ENCODE results near the gene MRPL1. TPM values are rescaled to one million over a fixed set of nuclear protein-coding genes. Genes with fewer than 3 reads are reported as not detected.

Gene MRPL1
- 10 to 100 TPM; 33.6 to 35.8 TPM for total RNA-seq

DNA sequence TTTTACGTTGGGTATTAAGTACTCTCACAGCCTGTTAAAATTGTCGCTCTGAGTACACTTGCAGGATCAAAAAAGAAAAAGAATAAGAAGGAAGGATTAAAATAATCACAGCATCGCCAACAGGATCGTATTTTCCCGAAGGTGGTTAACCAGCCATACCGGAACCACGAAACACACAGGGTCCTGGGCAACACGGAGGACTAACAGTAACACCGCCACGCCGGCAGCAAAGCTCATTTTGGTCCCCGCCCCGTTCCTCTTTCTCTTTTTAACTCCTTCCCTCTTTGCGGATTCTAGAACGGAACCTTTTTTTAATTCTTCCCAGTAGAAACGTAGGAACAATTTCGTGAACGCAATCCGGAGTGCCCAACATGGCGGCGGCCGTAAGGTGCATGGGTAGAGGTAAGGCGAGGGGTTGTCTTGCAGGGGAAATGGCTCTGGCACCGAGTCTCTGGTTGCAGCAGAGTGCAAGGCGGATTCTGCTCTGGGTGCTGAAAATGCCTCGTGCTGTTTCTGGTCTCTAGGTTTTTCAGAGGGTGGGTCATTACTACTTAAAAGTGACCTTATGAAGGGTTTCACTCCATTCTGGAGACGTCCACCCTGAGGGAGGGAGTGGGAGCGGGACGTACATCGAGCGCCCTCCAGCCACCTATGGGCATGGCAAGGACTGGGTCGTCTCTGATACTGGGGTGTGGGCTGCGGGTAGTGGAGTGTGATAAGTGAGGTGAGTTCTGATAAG lies at the start of gene MRPL1:
MRPL1 (plus strand) TSS at position 353 of the 739 bp plus-strand sequence; CDS start at position 372, 19 bp downstream.
- peak; percentile 91 for DNase-seq
- ChIA-PET CTCF (interaction anchor here (0.6 to 3.5 kb wide), 14 partner anchors 8 to 264 kb away, joined by 3 to 14 read pairs (median 4); no protein-coding TSS in a partner anchor), POLR2A (interaction anchor here (0.6 to 2.0 kb wide), 8 partner anchors 9 to 276 kb away, joined by 3 to 19 read pairs (median 5); no protein-coding TSS in a partner anchor)
- peak within 1 kb of the TSS; percentile 98 for H3K27ac Mint-ChIP-seq
- peaks cover 60% of the 10 kb centered on the region for H3K4me1 Mint-ChIP-seq
- peak within 1 kb of the TSS; percentile 97 for H3K4me3 Mint-ChIP-seq
- no peaks in the 10 kb centered on the region for H3K9me3 Mint-ChIP-seq
- H3K36me3 Mint-ChIP-seq (ENCODE audit: low read depth), result peaks cover 20% of the 10 kb centered on the region
- H3K27me3 Mint-ChIP-seq, result peaks cover 2% of the 10 kb centered on the region

DNA sequence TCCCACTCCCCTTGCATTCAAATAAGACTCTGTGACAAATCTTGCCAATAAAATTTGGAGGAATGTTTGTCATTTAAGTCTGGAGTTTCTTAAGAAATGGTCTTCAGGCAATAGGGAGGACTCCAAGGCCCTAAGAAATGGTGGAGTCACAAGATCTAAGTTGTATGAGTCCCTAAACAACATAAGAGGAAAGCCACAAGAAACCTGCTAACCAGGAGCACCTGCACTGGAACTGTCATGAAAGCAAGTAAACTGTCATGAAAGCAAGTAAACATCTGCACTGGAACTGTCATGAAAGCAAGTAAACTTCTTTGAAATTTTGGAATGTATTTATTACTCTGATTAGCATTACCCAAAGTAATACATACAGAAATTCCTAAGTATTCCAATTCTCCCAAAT lies 47.0 kb upstream of the MRPL1 start:
- CTCF ChIA-PET, result no interaction called here
- Mint-ChIP-seq H3K4me1 (peaks cover 54% of the 10 kb centered on the region), H3K36me3 (ENCODE audit: low read depth) (peaks cover 48% of the 10 kb centered on the region), H3K27ac (peak overlapping the region; percentile 43), H3K4me3 (peak overlapping the region; percentile 37), H3K27me3 (no peaks in the 10 kb centered on the region), H3K9me3 (peaks cover 1% of the 10 kb centered on the region)
- DNase-seq, result peak; percentile 40
- POLR2A ChIA-PET, result no interaction called here

DNA sequence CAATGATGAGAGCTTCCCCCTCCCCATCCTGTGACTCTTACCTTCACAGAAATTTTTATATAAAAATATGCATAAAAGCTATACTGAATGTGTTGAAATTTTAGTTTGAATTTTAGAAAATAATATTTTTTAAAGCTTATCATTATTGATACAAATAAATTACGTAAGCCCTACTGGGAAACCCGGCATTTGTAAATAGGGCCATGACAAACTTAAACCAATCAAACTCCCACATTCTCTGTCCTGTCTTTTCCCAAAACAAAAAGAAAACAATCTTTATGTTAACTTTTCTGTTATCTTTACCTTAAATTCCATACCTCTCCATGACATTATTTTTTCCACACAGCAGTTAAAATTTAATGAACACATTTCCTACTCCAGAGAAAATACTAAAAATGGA lies 46.1 kb upstream of the MRPL1 start:
- DNase-seq, result no peak
- ChIA-PET POLR2A (interaction anchor here (1.0 kb wide), 1 partner anchor 45 kb away, joined by 3 read pairs; no protein-coding TSS in a partner anchor), CTCF (no interaction called here)
- H3K36me3 Mint-ChIP-seq (ENCODE audit: low read depth), result peaks cover 39% of the 10 kb centered on the region
- peaks cover 52% of the 10 kb centered on the region for H3K4me1 Mint-ChIP-seq
- no peak overlapping the region for H3K27ac Mint-ChIP-seq
- no peaks in the 10 kb centered on the region for H3K27me3 Mint-ChIP-seq
- H3K4me3 Mint-ChIP-seq, result peak overlapping the region; percentile 59
- H3K9me3 Mint-ChIP-seq, result peaks cover 1% of the 10 kb centered on the region

DNA sequence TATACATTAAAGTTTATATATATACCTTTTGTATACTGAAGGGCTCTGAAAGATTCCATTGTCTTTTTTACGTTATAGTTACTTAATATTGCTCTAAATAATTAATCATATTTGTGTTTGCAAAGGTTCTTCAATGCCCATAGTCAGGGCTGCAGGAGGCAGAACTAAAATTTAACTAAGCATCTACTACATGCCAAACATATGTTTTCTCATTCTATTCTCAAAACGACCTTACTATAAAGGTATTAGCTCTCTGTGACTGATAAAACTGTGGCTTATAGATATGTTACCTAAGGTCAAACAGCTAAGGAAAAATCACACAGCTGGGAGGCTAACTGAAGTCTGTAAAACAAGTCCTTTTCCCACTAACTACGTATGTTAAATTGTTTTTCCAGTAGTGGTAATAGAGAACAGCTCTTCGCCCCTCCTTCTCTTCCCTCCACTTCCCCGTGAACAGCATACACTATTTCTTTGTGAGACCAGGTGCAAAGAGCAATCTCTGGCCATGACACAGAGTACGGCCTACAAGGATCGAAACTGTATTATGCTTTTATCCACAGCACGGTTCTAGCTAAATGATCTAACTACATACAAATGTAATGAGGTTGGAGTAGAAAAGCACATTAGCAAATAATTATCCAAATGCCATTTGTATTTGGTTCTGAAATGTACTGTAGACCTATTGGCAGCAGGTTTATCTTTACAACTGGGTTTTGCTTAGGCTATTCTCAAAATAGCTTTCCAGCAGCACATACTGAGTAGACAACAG lies 45.1 kb upstream of the MRPL1 start:
- Mint-ChIP-seq H3K9me3 (peaks cover 1% of the 10 kb centered on the region), H3K4me1 (peaks cover 55% of the 10 kb centered on the region), H3K27me3 (no peaks in the 10 kb centered on the region), H3K4me3 (peak overlapping the region; percentile 96), H3K27ac (peak overlapping the region; percentile 96), H3K36me3 (ENCODE audit: low read depth) (peaks cover 36% of the 10 kb centered on the region)
- peak; percentile 18 for DNase-seq
- ChIA-PET POLR2A (interaction anchor here (0.5 to 1.8 kb wide), 4 partner anchors 16 to 45 kb away, joined by 3 to 11 read pairs (median 5); partner anchors contain the start of gene MRPL1), CTCF (interaction anchor here (0.8 to 2.3 kb wide), 10 partner anchors 8 to 112 kb away, joined by 3 to 8 read pairs (median 4); partner anchors contain the start of gene MRPL1)

DNA sequence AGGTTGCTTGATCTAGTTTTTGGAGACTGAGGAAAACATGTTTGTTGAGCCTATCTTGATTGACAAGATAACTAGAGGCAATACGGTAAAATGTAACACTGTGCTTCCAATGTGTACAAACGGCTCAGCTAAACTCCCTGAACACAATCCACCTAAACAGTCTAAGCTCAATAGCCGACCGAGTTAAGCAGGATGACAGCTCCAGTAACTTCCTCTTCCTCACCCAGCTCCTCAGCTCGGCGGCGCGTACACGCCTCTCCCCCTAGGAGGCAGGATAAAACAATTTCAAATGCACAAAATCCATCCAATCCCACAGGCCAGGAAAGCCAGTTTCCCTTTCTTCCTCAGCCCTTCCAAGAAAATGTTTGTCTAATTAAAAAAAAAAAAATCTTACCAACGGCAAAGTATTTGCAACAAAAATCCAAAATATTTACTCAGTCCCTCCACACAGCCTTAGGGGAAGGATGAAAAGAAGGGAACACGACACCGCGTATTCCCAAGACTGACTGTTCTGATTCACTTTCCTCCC lies 44.5 kb upstream of the MRPL1 start:
- ChIA-PET CTCF (interaction anchor here (0.7 to 2.3 kb wide), 11 partner anchors 9 to 113 kb away, joined by 3 to 8 read pairs (median 4); partner anchors contain the start of gene MRPL1), POLR2A (interaction anchor here (0.5 to 1.8 kb wide), 7 partner anchors 17 to 799 kb away, joined by 3 to 11 read pairs (median 4); partner anchors contain the start of gene MRPL1)
- Mint-ChIP-seq H3K36me3 (ENCODE audit: low read depth) (peaks cover 32% of the 10 kb centered on the region), H3K9me3 (no peaks in the 10 kb centered on the region), H3K27ac (peak overlapping the region; percentile 96), H3K27me3 (no peaks in the 10 kb centered on the region), H3K4me3 (peak overlapping the region; percentile 96), H3K4me1 (peaks cover 56% of the 10 kb centered on the region)
- peak; percentile 57 for DNase-seq

DNA sequence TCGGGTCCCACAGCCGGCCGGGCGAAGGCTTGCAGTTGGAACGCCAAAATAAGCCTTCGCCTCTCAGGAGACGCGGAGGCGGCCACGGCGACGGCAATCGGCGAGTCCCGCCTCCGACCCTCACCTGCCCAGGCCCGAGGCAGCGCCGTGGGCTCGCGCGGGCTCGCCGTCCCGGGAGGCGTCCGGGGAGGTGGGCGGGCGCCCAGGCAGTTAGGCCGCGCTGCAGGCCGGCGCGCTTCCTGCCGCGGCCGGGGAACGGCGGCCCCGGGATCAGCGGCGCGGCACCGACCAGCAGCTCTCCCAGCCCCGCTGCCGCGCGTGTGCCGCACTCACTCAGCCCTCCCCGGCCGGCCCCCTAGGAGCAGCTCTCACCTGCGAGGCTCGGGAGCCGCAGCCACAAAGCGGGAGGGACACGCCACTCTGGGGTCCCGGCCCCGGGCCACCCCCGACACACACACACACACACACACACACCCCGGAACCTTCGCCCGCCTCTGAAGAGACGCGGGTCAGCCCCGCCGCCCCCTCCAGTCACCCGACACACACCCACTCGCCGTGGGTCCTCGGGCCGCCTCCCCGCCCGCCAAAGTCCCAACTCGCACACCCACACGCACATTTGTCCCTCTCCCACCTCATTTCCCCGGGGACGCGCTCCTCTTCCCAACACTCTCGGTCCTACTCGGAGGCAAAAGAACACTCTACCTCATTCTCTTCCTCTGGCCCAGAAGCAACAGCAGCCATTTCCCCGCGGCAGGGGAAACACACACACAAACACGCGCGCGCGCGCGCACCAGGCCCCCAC lies 43.8 kb upstream of the MRPL1 start, which contains the start of gene CNOT6L:
CNOT6L (minus strand) TSS at position 767 of the 802 bp plus-strand sequence; CDS start at position 707, 60 bp downstream.
- POLR2A ChIA-PET, result interaction anchor here (0.5 to 1.8 kb wide), 5 partner anchors 18 to 800 kb away, joined by 3 to 11 read pairs (median 6); partner anchors contain the start of gene MRPL1

DNA sequence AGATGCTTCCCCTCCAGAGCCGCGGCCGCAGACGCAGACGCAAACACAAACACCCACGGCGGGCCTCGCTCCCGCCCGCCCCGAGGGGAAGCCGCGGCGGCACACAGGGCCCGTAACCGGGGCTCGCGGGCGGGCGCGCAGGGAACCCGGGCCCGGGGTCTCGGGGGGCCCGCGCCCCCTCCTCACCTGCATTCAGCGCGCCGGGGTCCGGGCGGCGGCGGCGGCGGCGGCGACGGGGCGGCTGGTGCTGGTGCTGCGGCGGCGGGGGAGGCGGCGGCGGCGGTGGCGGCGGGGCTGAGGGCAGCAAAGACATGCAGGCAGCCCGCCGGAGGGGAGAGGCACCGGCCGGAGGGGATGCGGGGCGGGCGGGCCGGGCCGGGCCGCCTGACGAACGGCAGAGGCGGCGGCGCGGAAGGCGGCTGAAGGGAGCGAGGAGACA lies 43.2 kb upstream of the MRPL1 start:
- ChIA-PET CTCF (interaction anchor here (0.7 to 3.0 kb wide), 5 partner anchors 14 to 41 kb away, joined by 3 to 14 read pairs (median 5); no protein-coding TSS in a partner anchor), POLR2A (interaction anchor here (0.6 to 2.8 kb wide), 5 partner anchors 10 to 91 kb away, joined by 3 to 19 read pairs (median 4); partner anchors contain the start of gene MRPL1)
- H3K27ac Mint-ChIP-seq, result peak overlapping the region; percentile 100
- H3K27me3 Mint-ChIP-seq, result no peaks in the 10 kb centered on the region
- DNase-seq, result no peak
- no peaks in the 10 kb centered on the region for H3K9me3 Mint-ChIP-seq
- peaks cover 26% of the 10 kb centered on the region for H3K36me3 Mint-ChIP-seq (ENCODE audit: low read depth)
- peaks cover 46% of the 10 kb centered on the region for H3K4me1 Mint-ChIP-seq
- H3K4me3 Mint-ChIP-seq, result peak overlapping the region; percentile 95

More for the DNA sequence above, 43.8 kb upstream of the MRPL1 start, which contains the start of gene CNOT6L:
- DNase-seq, result peak; percentile 81
- Mint-ChIP-seq H3K4me3 (peak within 1 kb of the TSS; percentile 96), H3K4me1 (peaks cover 51% of the 10 kb centered on the region), H3K36me3 (ENCODE audit: low read depth) (peaks cover 28% of the 10 kb centered on the region), H3K27ac (peak within 1 kb of the TSS; percentile 100), H3K27me3 (no peaks in the 10 kb centered on the region), H3K9me3 (no peaks in the 10 kb centered on the region)
- CTCF ChIA-PET, result interaction anchor here (0.7 to 2.3 kb wide), 8 partner anchors 12 to 47 kb away, joined by 3 to 8 read pairs (median 4); partner anchors contain the start of gene MRPL1

DNA sequence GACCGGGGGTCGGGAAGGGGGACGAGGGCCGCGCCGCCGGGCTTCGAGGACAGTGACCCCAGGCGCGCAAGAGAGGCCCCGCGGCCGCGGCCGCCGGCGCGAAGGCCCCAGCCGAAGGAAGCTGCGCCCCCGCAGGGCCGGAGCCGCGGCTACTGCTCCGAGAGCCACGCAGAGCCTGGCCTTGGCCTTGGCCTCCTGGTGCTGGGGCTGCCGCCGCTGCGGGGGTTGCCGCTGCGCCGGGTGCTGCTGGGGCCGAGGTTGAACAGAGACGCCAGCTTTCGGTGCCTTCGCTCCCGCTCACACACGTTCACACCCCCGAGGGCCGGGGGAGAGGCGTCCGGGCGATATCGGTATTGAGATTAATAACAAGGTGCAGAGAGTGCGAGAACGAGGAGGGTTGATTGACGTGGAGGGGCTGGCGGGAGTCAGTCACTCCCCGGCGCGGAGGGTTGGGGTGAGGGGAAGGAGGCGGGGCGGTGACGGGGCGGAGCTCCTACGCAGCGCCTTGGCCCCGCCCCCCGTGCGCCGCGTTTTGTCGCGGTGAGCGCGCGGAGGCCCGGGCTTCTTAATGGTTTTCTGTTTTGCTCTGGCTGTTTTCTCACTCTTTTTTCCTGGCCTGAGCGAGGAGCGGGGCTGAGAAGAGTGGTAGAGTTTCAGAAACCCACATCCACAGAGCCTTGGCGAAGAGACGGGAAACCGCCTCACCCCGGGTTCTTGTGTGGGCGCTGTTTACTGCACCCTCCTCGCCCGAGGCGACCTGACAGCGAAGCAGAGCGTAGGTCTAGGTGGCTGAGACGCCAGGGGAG lies 42.6 kb upstream of the MRPL1 start:
- H3K36me3 Mint-ChIP-seq (ENCODE audit: low read depth), result peaks cover 25% of the 10 kb centered on the region
- peaks cover 42% of the 10 kb centered on the region for H3K4me1 Mint-ChIP-seq
- H3K27me3 Mint-ChIP-seq, result no peaks in the 10 kb centered on the region
- peak; percentile 94 for DNase-seq
- H3K4me3 Mint-ChIP-seq, result peak overlapping the region; percentile 95
- no peaks in the 10 kb centered on the region for H3K9me3 Mint-ChIP-seq
- ChIA-PET CTCF (interaction anchor here (0.7 to 3.0 kb wide), 6 partner anchors 9 to 41 kb away, joined by 3 to 14 read pairs (median 4); no protein-coding TSS in a partner anchor), POLR2A (interaction anchor here (0.6 to 2.8 kb wide), 7 partner anchors 10 to 1881 kb away, joined by 3 to 19 read pairs (median 4); partner anchors contain the start of gene MRPL1)
- peak overlapping the region; percentile 99 for H3K27ac Mint-ChIP-seq

DNA sequence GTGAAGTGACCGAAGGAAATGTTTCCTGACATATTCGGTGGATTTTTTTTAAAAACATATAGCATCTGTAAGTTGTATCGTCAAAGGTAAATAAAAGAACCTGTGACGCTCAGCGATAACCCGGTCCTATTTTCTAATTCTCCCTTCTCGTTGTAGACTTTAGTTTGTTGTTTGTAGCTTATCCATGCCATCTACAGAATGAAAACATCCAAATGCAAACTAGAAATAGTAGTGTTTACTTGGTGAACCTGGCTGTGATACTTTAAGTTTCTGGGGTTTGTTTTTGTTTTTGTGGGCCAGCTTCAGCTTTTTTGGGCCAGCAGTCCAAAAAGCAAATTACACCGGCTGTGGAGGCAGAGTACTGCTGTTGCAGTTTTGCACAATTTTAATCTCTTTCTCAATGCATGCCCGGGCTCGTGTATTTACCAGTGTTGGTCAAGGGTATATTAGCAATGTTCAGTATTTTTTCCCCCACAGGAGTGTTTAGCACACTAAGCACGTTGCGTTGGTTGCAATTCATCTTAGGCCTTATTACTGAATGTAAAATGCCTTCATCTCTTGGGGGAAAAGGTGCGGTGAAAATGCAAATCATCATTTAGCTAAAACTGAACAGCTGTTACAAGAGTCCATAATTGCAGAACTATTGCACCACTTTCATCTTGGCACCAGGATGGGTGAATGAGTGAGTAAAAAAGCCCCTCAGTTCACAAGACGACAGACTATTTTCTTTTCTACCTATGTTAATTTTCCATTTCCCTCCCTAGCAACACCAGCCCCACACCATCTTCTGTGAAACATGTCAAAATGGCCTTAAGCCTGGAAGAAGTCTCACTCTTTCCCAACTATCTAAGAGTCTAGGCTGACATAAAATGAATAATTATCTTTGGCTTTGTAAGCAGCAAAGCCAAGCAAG lies 41.7 kb upstream of the MRPL1 start:
- CTCF ChIA-PET, result interaction anchor here (0.9 to 3.0 kb wide), 6 partner anchors 10 to 40 kb away, joined by 3 to 14 read pairs (median 4); no protein-coding TSS in a partner anchor
- Mint-ChIP-seq H3K4me3 (peak overlapping the region; percentile 95), H3K27me3 (no peaks in the 10 kb centered on the region), H3K36me3 (ENCODE audit: low read depth) (peaks cover 19% of the 10 kb centered on the region), H3K9me3 (no peaks in the 10 kb centered on the region), H3K4me1 (peaks cover 34% of the 10 kb centered on the region), H3K27ac (peak overlapping the region; percentile 99)
- POLR2A ChIA-PET, result interaction anchor here (0.6 to 2.8 kb wide), 6 partner anchors 9 to 1881 kb away, joined by 3 to 19 read pairs (median 6); partner anchors contain the start of gene MRPL1
- DNase-seq, result peak; percentile 25

DNA sequence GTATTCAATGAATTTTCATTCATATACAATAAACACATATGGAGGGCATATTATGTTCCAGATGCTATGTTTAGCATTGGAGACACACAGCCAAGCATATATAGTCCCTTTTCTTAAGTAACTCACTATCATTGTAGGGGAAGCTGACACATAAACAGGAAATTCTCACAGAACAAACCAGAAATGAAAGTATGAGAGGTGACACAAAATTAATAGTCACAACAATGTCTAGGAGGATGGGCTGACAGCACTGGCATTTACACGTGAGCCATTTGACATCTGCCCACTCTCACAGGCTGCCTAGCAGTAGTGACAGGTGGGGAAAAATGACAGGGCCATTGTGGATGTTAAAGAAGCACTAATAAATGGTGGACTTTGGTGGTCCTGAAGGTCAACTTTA lies 40.9 kb upstream of the MRPL1 start:
- ChIA-PET POLR2A (interaction anchor here (2.8 kb wide), 1 partner anchor 40 kb away, joined by 19 read pairs; the partner anchor contains the start of gene MRPL1), CTCF (interaction anchor here (0.9 to 3.0 kb wide), 2 partner anchors 10 to 39 kb away, joined by 3 to 14 read pairs; no protein-coding TSS in a partner anchor)
- peaks cover 19% of the 10 kb centered on the region for H3K36me3 Mint-ChIP-seq (ENCODE audit: low read depth)
- no peaks in the 10 kb centered on the region for H3K9me3 Mint-ChIP-seq
- H3K4me3 Mint-ChIP-seq, result peak overlapping the region; percentile 95
- peak; percentile 52 for DNase-seq
- H3K27me3 Mint-ChIP-seq, result no peaks in the 10 kb centered on the region
- H3K4me1 Mint-ChIP-seq, result peaks cover 32% of the 10 kb centered on the region
- peak overlapping the region; percentile 99 for H3K27ac Mint-ChIP-seq
